IPS DF 4.7 (cell line): ENCODE results near the gene CDK1.
"Not testable (repeated sequence)": the region's sequence is repeated elsewhere in the genome, so short reads cannot be mapped to it uniquely, and the experiment has no call there.

Experiments used
- DNase-seq: peaks from one replicate; pipeline ENCODE4 v3.0.0-alpha.2; 2013; ENCODE audit warnings: low spot score; ENCODE audit errors: extremely low read depth

Gene CDK1

DNA sequence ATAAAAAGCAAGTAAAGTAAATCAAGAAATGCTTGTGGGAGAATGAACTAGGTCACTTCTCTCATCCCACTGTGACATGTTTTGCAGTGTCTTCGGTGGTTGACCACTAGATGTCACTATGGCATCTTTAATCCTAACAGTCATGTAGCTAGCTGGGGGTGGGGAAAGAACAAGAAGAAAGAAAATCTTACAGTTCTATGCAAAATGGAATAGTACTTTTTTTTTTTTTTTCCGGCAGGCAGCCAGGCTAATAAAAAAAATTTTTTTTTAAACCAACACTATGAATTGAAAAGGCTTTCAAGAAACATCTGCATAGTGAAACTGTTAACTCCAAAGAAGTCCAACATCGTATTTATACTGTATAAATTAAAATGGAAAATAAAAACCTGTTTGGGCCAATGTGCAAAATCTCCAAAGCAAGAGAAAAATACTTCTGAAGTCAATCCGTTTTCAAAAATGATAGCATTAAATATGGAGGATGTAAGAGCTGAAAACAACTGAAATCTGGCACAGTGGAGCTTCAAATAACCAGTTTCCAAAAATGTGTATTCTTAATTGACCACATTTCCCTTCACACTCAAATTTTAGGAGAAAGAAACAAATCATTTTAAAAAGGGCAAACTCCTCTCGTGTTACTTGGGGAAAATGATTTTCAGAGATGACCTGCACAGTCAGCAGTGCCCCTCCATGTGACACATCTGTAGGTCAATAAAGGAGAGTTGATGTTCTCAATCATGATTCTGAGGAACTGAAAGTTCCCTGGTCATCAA lies 38.5 kb downstream of the CDK1 start:
- peak; percentile 56 for DNase-seq

DNA sequence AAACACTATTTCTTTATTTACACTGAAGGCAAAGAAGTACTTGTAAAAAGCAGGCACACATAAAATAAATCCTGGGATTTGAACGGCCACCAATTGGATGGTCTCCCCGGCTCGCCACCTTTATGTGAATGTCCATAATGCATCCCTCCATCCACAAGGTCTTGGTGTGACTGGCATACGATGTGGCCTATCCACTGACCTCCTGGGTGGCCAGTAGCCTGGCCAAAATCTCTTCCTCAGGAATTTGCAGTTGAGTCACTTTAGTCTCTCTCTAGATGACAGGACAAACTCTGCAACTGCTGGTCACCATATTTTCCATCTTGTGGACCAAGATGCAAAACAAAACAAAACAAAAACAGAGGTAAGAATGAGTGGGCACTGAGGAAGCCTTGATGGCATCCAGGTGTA lies 39.1 kb downstream of the CDK1 start:
- DNase-seq: no peak

DNA sequence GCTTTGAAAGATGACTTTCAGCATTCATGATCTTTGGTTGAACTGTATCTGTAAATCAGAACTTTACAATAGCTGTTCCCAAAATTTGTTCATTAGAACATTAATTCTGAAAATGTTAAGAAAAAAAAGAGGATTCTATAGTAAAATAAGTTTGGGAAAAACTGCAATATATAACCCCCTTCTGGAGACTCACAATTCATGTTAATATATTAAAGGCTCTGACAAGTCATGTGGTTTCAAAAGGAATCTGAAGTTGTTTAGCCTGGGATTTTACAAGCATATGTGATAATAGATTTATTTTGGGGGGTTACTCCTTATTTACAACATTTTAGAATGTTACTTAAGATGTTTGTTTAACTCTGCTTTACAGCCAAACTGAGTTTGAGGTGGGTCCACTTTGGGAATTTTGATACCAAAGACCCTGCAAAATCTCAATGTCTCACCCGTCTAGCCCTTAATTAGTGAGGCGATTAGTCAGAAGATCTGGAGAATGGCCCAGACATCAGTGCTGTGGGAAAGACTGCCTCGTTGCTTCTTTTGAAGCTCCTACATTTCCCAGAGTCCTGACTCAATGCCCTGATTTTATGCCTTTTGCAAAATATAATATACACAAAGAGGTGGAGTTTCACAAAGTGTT lies 40.0 kb downstream of the CDK1 start:
- no peak for DNase-seq

DNA sequence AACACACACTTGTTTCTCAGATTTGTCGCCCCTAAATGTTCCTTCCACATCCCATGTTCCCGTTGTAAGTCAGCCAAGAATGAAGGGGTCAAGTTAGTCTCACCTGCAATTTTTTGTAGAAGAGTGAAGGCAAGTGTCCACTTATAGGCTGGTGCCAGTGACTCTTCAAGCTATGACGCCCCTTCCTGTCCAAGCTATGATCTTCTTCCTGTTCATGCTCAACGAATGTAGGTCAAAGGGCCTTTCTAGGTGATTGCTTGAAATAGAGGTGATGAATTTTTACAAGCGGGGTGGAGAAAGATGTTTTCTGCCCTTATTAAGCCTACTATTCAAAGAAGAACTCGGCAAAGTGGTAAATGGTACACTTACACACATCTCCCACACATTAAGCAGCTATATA lies 41.0 kb downstream of the CDK1 start:
- no peak for DNase-seq

DNA sequence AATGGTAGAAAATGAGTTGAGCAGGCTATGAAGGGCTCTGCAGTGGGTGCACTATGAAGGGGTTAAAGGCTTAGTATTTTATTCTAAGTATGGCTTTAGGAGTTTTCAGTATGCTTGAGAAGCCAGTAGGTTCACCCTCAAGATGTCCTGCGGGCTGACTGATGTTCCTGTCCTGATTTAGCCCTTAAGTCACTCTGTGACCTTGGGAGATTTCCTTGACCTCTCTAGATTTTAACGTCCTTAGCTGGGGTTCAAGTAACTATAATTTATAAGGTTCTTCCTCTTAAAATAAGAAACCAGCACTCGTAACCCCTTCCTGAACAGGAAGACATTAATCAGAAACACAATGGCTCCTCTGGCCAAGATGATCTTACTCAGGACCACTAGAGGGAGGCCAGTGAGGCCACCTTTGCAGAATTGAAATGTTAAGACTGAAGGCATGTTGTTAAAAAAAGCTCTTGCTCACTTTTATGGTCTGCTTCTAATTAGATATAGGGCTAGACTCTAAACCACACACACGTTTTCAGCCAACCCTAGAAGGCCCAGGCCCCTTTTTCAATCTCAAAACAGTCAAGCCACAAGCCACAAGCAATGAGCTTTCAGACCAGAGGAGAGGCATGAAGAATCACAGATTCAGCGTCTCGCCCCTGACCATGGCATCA lies 41.9 kb downstream of the CDK1 start:
- DNase-seq: no peak

DNA sequence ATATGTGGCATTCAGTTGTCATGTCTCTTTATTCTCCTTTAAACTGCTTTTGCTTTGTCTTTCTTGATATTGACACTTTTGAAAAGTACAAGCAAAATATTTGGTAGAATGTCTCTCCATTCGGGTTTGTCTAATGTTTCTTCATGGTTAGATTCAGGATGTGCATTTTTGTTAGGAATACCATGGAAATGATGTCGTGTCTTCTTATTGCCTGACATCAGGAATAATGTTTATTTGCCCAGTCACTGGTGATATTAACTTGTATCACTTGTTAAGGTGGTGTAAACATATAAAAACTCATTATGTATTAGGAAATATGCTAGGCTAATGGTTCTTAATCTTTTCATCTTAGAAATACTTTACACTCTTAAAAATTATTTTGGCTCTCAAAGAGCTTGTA lies 43.4 kb downstream of the CDK1 start:
- DNase-seq: no peak

DNA sequence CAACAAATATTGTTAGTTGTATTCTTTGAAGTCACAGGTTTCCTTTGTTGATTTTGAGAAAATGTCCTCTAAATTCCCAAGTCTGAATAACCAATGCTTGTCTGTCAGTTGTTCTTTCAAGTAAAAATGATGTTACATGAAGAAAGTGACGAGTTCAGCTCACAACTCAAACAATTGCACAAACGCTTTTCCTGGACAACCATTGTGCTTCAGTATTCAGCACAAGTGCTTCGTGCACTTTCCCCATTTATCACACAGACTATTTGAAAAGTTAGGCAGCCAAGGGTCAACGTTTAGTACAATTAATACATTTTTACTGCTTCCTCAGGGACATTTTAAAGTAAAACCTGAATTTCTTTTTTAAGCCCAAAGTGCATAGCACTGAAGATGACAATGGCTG lies 44.5 kb downstream of the CDK1 start:
- DNase-seq: no peak

DNA sequence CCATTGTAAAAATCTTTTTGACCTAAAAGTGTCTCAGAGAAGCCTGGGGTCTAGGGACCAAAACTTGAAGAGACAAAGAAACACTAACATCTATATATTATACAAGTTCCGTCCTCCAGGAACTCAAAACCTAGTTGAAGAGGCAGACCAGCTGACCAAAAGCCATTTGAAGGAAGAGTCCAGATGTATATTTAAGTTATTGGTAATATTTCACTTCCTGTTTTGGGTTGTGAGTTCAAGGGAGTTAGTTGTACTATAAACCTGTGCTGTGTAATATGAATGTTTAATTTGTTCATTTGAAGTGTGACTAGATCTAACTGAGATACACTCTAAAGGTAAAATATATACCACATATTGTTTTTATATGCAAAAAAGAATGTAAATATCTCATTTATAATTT lies 45.0 kb downstream of the CDK1 start:
- DNase-seq: no peak

DNA sequence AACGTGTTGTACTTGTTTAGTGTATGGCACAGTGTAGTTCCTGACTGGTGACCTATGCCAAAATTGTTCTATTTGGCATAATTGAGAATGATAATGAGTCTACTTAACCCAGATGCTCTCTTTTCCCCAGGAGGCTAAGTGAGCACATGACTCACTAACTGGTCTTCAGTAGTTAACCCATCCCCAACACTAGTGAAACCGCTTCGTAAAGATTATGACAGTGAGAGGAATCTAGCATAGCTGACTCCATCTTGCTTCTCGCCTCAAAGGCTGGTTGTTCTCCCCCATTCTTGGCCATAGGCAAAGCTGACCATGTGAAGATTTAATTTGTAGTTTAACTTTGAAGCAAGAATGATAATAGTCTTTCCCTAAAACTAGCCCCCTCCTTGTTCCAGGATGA lies 47.2 kb downstream of the CDK1 start:
- no peak for DNase-seq

DNA sequence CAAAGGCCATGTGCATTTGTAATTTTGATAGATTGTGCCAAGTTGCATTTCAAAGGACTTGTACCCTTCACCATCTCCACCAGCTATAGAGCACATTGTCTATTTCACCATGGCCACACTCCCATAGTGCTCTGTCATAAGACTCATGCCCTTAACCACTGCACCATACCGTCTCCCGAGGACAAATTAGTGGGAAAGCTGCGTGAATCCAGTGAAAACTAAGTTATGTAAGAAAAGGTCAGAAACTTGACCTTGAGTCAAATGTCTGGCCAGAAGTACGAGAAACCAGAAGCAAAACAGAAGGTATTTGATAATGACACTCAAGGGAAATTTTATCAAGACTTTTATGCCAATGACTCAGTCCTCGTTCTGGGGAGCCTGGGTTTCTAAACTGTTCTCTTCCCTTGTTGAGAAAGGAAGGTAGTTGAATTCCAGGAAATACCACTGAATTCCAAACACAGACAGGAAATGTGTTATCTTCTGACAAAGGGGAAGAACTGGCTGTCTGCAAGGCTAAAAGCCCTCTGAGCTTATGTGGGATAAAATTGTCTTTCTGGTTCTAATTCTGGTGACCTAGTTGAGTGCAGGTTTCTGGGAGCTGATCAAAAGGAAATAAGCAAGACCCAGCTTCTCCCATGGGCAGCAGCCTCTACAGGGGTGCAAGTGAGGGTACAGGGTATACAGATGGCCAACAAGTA lies 49.7 kb downstream of the CDK1 start:
- DNase-seq: no peak

DNA sequence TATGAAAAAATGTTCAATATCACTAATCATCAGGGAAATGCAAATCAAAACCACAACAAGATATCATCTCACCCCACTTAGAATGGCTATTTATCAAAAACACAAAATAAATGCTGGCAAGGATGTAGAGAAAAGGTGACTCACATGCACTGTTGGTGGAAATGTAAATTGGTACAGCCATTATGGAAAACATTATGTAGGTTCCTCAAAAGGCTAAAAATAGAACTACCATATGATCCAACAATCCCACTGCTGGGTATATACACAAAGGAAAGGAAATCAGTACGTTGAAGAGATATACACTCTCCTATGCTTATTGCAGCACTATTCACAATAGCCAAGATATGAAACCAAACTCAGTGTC lies 50.2 kb downstream of the CDK1 start:
- DNase-seq: no peak

DNA sequence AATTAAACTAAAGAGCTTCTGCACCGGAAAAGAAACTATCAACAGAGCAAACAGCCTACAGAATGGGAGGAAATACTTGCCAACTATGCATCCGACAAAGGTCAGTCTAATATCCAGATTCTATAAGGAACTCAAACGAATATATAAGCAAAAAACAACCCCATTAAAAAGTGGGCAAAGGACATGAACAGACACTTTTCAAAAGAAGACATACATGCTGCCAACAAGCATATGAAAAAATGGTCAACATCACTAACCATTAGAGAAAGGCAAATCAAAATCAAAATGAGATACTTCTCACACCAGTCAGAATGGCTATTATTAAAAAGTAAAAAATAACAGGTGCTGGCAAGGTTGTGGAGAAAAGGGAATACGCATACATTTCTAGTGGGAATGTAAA lies 53.9 kb downstream of the CDK1 start:
- DNase-seq: not testable (repeated sequence)

DNA sequence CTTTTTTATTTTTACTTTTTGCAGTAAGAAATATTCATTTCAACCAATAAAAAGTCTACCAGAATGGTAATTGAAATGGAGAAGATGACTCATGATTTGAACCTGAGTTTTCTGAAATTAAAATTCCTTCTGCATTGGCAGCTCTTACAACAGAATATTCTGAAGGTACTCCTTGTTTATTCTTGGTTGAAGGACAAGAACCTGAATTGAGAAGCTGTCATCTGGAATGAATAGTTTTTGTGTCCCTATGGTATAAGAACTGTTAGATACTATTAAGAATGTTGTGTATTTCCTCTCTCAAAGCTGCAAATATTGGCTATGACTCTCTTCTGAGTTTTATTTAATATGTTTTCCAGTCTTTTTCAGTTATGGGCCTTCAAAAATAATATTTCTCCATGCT lies 56.1 kb downstream of the CDK1 start:
- DNase-seq: no peak

DNA sequence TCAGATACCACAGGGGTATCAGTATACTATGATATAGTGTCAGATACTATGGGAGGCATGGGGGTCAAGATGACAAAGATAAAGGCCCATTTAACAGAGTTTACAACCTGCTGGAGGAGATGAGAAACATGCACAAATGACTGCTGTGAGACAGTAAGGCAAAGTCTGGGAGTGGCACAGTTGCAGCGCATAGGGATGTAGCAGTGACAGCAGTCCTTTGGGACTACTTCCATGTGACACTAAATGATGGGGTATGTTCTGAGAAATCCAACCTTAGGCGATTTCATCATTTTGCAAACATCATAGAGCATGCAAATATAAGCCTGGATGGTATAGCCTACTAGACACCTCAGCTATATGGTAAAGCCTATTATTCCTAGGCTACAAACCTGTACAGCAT lies 56.8 kb downstream of the CDK1 start:
- no peak for DNase-seq

DNA sequence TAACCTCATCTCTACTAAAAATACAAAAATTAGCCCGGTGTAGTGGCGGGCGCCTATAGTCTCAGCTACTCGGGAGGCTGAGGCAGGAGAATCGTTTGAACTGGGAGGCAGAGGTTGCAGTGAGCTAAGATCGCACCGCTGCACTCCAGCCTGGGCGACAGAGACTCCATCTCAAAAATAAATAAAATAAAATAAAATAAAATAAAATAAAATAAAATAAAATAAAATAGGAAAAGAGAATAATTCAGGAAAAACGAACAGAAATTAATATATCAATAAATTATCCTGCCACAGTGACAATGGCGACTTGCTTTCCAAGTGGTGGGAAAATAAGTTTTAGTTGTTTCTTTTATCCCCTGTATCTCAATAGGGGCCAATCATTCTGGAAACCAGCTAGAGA lies 62.9 kb downstream of the CDK1 start:
- DNase-seq: not testable (repeated sequence)

DNA sequence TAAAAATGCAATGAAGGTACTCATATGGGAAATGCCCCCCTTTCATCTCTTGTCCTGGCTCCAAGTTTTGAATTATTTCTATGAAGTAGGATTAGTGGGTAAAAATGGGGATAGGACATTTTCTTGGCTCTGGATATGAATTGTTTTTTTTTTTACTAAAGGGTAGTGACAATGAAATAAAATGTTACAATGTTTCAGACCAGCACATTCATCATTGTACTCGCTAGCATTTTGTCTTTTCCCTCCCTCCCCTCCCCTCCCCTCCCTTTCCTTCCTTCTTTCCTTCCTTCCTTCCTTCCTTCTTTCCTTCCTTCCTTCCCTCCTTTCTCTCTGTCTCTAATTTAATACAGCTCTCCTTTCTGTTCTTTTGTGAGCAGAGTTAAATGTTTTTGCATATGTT lies 64.4 kb downstream of the CDK1 start:
- DNase-seq: no peak
